ENCODE results near the gene TOGARAM2. TPM values are rescaled to one million over a fixed set of nuclear protein-coding genes. Genes with fewer than 3 reads are reported as not detected.
A peak's percentile ranks its signal among the peaks of the same experiment; 100 is the strongest.

TOGARAM2 gene
- total and polyA plus RNA-seq, 2 of the 13 experiments (the other 11 are each of a cell fraction or from before 2014, with no cell fraction given) = under 0.01 to 0.05 TPM

GRCh38 chr2:29046321-29046720 is 65.2 kb downstream of the TOGARAM2 start:
- CTCF ChIA-PET (ENCODE audit: low intra/inter-chr PET ratio, low total read pairs) = no interaction called here
- POLR2A ChIA-PET = no interaction called here
- no peak for FAIRE-seq
- intact Hi-C loops (cut with micrococcal nuclease; ENCODE audit: unreplicated experiment) (no loop called here), in situ Hi-C loops (cut with HindIII; ENCODE audit: extremely low pct_ligation_motif_present, low pct_unique_long_range_greater_than_20kb) (no loop called here)
- H3K4me1 ChIP-seq (ENCODE audit: insufficient read depth, low read length) = peaks cover 6% of the 10 kb centered on the region
- no peak overlapping the region for H3K9ac ChIP-seq (ENCODE audit: insufficient read depth, low read depth, low read length)
- H3K79me2 ChIP-seq (ENCODE audit: insufficient read depth, low read length) = no peaks in the 10 kb centered on the region
- H4K20me1 ChIP-seq (ENCODE audit: insufficient read depth, low read length) = no peaks in the 10 kb centered on the region
- TF ChIP-seq GRHL1 (CRISPR knock-in tag; conservative IDR thresholded peaks at IDR 0.05) = no peak
- DNase-seq (ENCODE audit: low spot score) = no peak
- no TSS peak for BruUV-seq (replicated peaks)
- no peak overlapping the region for H3K27ac ChIP-seq (ENCODE audit: extremely low read length, insufficient read depth, low read length)
- H3K36me3 ChIP-seq (replicated peaks in 1 of 2; ENCODE audit: control insufficient read depth in 1 of 2, insufficient read depth in 2 of 2, low read length in 2 of 2) = no peaks in the 10 kb centered on the region
- WGBS (ENCODE audit: low lambda C conversion rate) = 15% methylated on average over 2 of the region's 2 CpGs
- no peak overlapping the region for H3K4me2 ChIP-seq (ENCODE audit: low read depth, low read length)
- H2AFZ ChIP-seq (ENCODE audit: low read length) = no peak overlapping the region
- ATAC-seq = no peak
- no peaks in the 10 kb centered on the region for H3K9me3 ChIP-seq (ENCODE audit: low read length)
- H3K4me3 ChIP-seq (replicated peaks in 1 of 3; ENCODE audit: insufficient read depth in 1 of 3, low read depth in 2 of 3, low read length in 3 of 3) = no peak overlapping the region
- peaks cover 0 to 55% of the 10 kb centered on the region in 2 experiments; a peak in 3 of 5 replicates for H3K27me3 ChIP-seq (ENCODE audit: control insufficient read depth in 1 of 2, insufficient read depth in 2 of 2, low read length in 2 of 2)

- peaks cover 0 to 55% of the 10 kb centered on the region in 2 experiments; a peak in 3 of 5 replicates for H3K27me3 ChIP-seq (ENCODE audit: control insufficient read depth in 1 of 2, insufficient read depth in 2 of 2, low read length in 2 of 2)
- H3K4me1 ChIP-seq (ENCODE audit: insufficient read depth, low read length) = peaks cover 6% of the 10 kb centered on the region
- FAIRE-seq = no peak
- no peaks in the 10 kb centered on the region for H3K9me3 ChIP-seq (ENCODE audit: low read length)
- H3K9ac ChIP-seq (ENCODE audit: insufficient read depth, low read depth, low read length) = no peak overlapping the region
- no peaks in the 10 kb centered on the region for H4K20me1 ChIP-seq (ENCODE audit: insufficient read depth, low read length)
- in situ Hi-C loops (cut with HindIII; ENCODE audit: extremely low pct_ligation_motif_present, low pct_unique_long_range_greater_than_20kb) = no loop called here
- TF ChIP-seq MAFF (IDR thresholded peaks at IDR 0.05; ENCODE audit: low read depth, low read length) (peak; percentile 49), MAFK (conservative IDR thresholded peaks at IDR 0.05 in 1 of 2, IDR thresholded peaks at IDR 0.05 in 1 of 2; ENCODE audit: low read length in 2 of 2) (peak; percentile 53 to 62; a peak in 3 of 4 replicates), BCL6 (CRISPR knock-in tag; IDR thresholded peaks at IDR 0.05) (no peak), ZNF709 (CRISPR knock-in tag; IDR thresholded peaks at IDR 0.05) (no peak), FOXO4 (CRISPR knock-in tag; conservative IDR thresholded peaks at IDR 0.05) (no peak)
- H3K4me2 ChIP-seq (ENCODE audit: low read depth, low read length) = no peak overlapping the region
- intact Hi-C loops (cut with micrococcal nuclease; ENCODE audit: unreplicated experiment) = no loop called here
- POLR2A ChIA-PET = no interaction called here
- no peaks in the 10 kb centered on the region for H3K36me3 ChIP-seq (replicated peaks in 1 of 2; ENCODE audit: control insufficient read depth in 1 of 2, insufficient read depth in 2 of 2, low read length in 2 of 2)
- H3K4me3 ChIP-seq (replicated peaks in 1 of 3; ENCODE audit: insufficient read depth in 1 of 3, low read depth in 2 of 3, low read length in 3 of 3) = no peak overlapping the region
- no peak for ATAC-seq
- no peaks in the 10 kb centered on the region for H3K79me2 ChIP-seq (ENCODE audit: insufficient read depth, low read length)
- BruUV-seq (replicated peaks) = no TSS peak
- 17% methylated on average over 9 of the region's 9 CpGs for WGBS (ENCODE audit: low lambda C conversion rate)
- H3K27ac ChIP-seq (ENCODE audit: extremely low read length, insufficient read depth, low read length) = no peak overlapping the region
- DNase-seq (ENCODE audit: low spot score) = no peak
- CTCF ChIA-PET (ENCODE audit: low intra/inter-chr PET ratio, low total read pairs) = no interaction called here
- no peak overlapping the region for H2AFZ ChIP-seq (ENCODE audit: low read length)
Observed at GRCh38 chr2:29047083-29047845, 66.2 kb downstream of the TOGARAM2 start.

All from HepG2 (cell line).